Right ventricle myocardium superior (tissue), 1 donor: ENCODE results near the gene TMED10. TPM values are rescaled to one million over a fixed set of nuclear protein-coding genes. Genes with fewer than 3 reads are reported as not detected.
A peak's percentile ranks its signal among the peaks of the same experiment; 100 is the strongest.

Experiments
- ATAC-seq: fragments of 200-7000 bp; cut with Tn5 transposase; one replicate; pipeline ENCODE4 v1.9.1; 2020; ENCODE audit warnings: mild to moderate bottlenecking; ENCODE audit not compliant: poor library complexity
- DNase-seq: peaks from one replicate; pipeline ENCODE4 v3.0.0-alpha.2; 2020
- intact Hi-C: fragments of 100-400 bp; cut with DNase I; formaldehyde crosslinking; loops from one replicate; pipeline ENCODE4 v1.11.2; 2022
- total RNA-seq: library from RNA; stranded (reverse); fragmentation: NEBNext Ultra II Directional; extraction: Animal tissue kit (Norgen Biotek cat#: 25700); gene quantifications from one replicate; pipeline ENCODE4 v1.2.1, GENCODE V29; 2021
- donor health status: DM: no; HTN: yes; CAD: no; lungs with severe emphysema.

The TMED10 gene
- total RNA-seq, 1 donor from 2014 or later = 235 TPM

DNA sequence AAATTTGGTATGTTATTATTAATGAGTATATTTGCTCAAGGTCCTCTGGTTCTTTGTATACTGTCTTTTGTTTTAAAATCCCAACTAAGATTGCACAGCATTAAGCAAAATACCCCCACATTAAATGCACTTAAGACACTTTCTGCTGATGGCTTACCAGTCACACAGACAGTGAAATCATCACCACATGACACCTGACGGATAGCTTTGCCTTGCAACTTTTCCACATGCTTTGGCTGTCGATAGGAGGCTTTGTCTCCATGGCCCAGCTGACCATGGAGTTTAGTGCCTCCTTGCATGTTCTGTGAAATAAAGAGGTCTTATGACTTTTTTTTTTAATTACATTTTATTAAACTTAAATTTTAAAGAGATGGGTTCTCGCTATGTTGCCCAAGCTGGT is 69.2 kb downstream of the TMED10 start:
- ATAC-seq = no peak
- DNase-seq = no peak
- intact Hi-C loops = no loop called here

DNA sequence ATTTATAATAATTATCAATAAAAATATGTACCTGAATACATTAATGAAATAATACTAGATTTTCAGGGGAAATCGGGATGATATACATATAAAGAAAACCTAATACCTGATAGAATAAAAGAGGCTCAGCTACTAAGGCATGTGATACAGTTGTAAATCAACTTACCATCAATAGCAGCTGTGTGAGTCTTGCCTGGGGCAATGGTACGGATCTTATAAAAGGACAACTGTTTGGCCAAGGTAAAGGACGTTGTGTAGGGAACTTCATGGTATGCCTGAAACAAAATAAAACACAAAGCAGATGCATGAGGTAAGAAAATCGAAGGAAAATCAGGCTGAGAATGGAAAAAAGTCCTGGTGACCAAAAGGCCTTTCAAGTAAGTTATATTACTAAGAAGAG is 74.9 kb downstream of the TMED10 start:
- ATAC-seq (no peak), DNase-seq (no peak)
- intact Hi-C loops = no loop called here

DNA sequence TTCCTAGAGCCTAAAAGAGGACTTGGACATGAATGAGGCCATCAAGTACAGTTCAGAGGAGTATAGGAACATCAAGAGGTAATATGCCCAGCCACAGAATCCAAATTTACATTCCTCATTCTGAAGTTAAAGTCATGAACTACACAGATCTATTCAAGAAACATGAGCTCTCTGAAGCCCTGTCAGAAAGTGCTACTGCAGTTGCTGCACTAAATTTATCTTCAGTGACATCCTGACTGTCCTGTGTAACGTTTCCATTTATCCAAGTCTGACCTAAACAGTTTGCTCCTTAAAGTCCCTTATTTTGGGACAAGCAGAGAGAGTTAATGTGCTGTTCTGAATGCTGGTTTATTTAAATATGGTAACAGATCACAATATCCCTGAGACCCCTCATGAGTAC is 77.7 kb downstream of the TMED10 start:
- DNase-seq (no peak), ATAC-seq (no peak)
- intact Hi-C loops = no loop called here

DNA sequence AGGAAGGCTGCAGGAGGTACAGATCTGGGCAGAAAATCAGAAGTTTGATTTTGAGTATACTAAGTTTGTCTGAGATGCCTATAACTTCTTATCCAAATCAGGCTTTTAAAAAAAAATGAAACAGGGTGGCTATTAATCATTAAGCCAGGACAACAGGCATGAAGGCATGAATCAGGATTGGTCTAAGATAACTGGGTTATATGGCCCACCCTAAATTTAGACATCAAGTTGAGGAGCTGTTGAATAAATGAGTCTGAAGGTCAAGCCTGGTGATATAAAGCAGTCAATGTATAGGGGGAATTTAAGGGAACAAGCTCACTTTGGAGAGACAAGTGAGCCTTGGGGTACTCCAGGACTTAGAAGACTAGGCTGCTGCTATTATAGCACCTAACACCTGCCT is 78.2 kb downstream of the TMED10 start:
- intact Hi-C loops = no loop called here
- DNase-seq = no peak
- no peak for ATAC-seq

DNA sequence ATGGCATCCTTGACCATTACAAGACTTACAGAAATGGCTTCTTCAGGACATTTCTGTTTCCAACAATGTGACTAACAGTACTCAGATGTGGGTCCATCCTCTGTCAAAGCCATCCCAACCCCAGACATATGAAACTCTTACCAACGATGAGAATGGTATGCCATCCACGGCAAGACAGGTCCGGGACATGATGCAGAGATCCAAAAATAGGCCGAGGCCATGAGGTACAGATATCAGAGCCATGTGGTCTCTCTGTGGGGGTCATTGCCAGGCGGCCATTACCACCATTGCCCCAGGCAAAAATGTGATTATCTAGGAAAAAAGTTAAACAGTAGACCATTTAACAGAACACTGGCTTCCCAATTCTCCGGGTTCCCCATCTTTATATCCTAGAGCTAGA is 79.5 kb downstream of the TMED10 start:
- DNase-seq (no peak), ATAC-seq (peak; percentile 41)
- intact Hi-C loops = no loop called here

DNA sequence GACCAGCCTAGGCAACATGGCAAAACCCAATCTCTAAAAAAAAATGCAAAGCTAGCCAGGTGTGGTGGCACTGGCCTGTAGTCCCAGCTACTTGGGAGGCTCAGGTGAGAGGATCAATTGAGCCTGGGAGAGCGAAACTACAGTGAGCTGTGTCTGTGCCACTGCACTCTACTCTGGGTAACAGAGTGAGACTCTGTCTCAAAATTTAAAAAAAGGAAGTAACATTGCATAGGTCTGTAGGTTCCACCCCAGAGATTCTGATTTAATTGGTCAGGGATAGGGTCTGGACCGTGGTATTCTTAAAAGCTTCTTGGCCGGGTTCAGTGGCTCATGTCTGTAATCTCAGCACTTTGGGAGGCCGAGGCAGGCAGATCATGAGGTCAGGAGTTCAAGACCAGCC is 80.7 kb downstream of the TMED10 start:
- intact Hi-C loops = no loop called here
- no peak for DNase-seq
- ATAC-seq = no peak

DNA sequence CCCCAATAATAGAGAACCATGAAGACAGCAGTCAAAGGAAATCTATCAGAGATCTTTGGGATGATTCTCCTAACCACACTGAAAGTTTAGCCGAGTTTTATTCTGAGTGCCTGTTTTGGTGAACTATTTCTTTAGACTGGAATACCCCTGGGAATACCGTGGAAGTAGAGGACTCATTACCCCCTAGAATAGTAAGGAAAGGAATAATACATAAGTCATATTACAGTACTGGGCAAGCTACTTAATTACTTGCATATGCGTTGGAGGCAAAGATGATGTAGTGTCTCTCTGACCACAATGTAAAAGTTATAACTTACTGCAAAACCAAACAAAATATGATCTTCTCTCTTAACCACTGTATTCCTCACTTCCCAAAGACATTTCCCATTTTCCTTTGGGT is 81.5 kb downstream of the TMED10 start:
- intact Hi-C loops = loop anchor here (5.0 kb wide), 1 partner anchor 233 kb away; no protein-coding TSS in a partner anchor
- DNase-seq (no peak), ATAC-seq (no peak)

DNA sequence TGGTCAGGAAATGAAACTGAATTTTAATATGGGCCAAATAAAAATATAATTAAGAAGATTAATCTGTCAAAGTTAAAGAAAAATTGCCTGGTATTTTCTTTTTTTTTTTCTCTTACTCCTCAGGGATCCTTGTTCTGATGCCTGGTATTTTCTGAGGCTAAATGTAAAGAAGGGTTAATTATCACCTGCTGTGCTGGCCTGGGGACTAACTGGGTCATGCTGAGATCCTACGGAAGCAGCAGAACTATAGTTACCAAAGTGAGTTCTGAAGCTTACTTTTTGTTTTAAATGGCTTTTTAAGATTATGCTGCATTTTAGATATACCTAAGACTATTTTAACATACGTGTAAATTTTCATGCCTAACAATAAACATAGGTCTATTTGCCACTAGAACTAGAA is 83.7 kb downstream of the TMED10 start:
- DNase-seq (no peak), ATAC-seq (no peak)
- intact Hi-C loops = loop anchor here (5.0 kb wide), 1 partner anchor 230 kb away; no protein-coding TSS in a partner anchor

DNA sequence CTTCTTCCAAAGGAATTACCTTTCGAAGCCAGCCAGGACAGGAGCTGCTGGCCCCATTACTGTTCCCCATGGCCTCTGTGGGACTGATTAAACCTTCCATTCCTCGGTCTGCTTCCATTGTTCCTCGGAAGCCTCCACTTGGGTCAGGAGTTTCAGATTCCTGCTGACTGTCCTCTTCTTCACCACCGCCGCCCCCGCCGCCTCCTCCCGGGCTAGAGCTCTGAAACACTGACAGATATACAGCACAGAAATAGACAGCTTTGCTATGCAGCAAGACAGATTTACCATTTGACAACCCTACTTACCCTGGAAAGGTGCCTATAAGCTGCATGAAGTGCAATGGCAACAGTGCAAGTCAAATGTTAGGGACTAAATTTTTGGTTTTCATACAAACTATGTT is 85.2 kb downstream of the TMED10 start:
- ATAC-seq (no peak), DNase-seq (no peak)
- intact Hi-C loops = loop anchor here (2.0 to 5.0 kb wide), 2 partner anchors 178 to 229 kb away; no protein-coding TSS in a partner anchor

DNA sequence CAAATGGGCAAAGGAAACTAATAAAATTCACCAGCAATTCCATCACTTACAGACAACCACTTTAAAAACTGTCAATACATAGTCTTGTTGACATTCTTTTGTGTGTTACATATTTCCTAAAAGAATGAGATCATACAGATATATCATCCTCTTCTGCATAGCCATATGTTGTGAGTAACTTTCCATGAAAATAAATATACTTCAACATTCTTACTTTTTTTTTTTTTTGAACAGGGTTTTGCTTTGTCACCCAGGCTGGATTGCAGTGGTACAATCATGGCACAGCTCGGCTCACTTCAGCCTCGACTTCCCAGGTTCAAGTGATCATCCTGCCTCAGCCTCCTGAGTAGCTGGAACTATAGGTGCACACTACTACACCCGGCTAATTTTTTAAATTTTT is 86.1 kb downstream of the TMED10 start:
- intact Hi-C loops = loop anchor here (2.0 to 5.0 kb wide), 2 partner anchors 178 to 228 kb away; no protein-coding TSS in a partner anchor
- DNase-seq (no peak), ATAC-seq (no peak)

DNA sequence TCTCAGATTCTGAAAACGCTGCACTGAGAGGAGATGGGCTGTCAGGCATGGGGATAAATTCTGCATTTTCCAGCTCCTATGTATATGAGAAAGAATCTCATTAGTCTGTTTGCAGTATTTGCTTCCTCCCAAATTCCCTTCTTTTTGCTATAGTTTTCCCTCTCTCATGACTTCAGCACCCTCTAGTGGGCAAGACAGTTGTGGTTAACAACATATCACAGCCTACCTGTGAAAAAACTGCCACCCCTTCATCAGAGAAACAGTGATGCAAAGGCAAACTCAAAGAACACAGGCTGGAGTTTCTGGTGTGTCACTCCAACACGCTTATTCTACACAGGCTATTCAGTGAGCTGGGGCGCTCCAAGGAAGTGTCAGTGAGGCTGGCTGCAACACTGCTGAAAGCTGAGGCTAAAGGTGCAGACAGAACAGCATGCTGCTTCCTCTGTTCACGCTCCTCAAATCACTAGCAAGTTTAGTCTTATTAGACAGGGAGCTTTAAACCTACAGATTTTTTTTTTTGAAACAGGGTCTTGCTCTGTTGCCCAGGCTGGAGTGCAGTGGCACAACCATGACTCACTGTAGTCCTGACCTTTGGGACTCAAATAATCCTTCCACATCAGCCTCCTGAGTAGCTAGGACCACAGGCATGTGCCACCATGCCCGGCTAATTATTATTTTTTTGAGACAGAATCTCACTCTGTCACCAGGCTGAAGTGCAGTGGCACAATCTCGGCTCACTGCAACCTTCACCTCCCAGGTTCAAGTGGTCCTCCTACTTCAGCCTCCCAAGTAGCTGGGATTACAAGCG is 87.6 kb downstream of the TMED10 start:
- intact Hi-C loops = loop anchor here (10.0 kb wide), 1 partner anchor 144 kb away; no protein-coding TSS in a partner anchor
- peak; percentile 72 for ATAC-seq
- no peak for DNase-seq

DNA sequence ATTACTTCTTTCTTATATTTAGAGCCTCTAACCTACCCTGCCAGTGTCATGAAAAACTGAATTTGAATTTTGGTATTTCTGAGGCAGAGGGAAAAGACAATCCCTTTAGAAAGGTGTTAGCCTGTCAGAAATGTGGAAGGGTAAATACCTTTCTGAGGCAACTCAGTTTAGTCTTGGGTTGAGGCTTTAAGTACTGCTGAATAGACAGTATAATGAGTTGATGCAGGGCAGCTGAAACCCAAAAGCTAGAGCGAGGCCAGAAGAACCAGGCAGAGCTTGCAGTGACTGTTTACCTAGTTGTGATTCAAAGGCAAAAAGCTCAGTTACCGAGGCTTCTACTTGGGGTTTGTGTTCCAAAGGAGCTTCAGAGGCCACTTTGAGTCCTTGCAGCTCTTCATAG is 88.3 kb downstream of the TMED10 start:
- no peak for ATAC-seq
- intact Hi-C loops = loop anchor here (10.0 kb wide), 1 partner anchor 143 kb away; no protein-coding TSS in a partner anchor
- no peak for DNase-seq

DNA sequence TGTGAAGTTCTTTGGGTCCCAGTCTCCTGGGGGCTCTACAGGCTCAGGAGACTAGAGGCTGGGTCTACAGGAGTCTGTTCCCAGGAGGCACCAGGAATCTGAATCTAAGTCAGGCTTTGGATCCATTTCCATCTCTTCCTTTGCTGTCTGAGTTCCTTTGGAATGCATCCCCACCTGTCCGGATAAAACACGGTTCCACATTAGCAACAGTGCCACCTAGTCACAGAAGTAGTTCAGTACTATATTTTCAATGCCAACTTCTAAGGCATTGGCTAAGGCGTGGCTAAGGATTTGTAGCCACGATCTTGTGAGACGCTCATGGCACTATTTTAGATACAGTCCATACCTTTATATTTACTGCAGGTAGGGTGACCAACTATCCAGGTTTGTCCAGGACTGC is 91.9 kb downstream of the TMED10 start:
- DNase-seq (no peak), ATAC-seq (peak; percentile 24)
- intact Hi-C loops = loop anchor here (10.0 kb wide), 1 partner anchor 140 kb away; no protein-coding TSS in a partner anchor

DNA sequence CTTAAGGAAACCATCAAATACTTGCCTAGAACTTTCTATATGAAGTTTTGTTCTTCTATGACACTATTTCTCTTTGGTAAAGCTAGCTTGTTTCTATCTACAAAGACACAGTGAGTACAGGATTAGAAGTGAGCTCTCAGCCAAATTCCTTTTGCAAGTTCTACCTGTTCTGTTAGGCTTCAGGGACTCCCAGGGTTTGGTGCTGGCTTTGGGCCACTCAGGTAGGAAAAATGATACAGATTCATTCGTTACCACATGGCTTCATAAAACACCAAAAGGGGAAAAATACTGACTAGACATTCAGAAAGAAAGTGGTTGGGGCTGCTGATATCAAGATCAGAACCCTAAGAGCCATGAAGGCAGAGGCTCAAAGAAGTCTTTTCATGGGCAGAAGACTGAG is 93.1 kb downstream of the TMED10 start:
- DNase-seq (no peak), ATAC-seq (no peak)
- intact Hi-C loops = loop anchor here (10.0 kb wide), 1 partner anchor 138 kb away; no protein-coding TSS in a partner anchor

DNA sequence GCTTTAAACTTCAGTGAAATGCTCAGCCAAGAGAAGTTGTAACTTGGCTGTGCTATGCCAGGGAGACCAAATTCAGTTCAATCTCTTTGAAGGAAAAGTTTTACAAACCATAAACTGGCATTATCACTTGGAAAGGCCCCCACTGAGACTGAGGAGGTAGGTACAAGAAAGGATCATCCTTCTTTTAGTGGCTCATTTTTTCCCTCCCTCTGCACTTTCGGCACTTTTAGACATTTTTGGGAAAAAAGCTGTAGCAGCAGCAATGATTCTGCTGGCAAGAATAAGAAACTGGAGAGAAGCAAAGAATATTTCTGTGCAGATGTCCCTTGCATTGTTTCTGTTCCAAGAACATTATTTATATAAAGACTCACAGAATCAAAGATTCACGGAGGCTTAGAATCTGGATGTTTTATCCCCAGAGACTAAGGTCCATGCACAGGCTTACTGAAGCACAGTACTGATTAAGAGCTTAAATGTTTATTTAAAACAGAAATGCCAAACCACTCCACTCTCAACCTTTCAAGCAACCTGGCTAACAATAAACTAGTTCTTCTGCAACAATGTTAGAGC is 94.7 kb downstream of the TMED10 start:
- intact Hi-C loops = loop anchor here (10.0 kb wide), 1 partner anchor 137 kb away; no protein-coding TSS in a partner anchor
- DNase-seq (no peak), ATAC-seq (no peak)

Other genes with a start within 250 kb of the TMED10 start
- gene PGF, start 221.0 kb downstream of the TMED10 start, total RNA-seq = 5.1 TPM
- gene EIF2B2, start 173.7 kb downstream of the TMED10 start, total RNA-seq = 29.5 TPM
- 21.8 TPM for gene MLH3, start 125.1 kb downstream of the TMED10 start, total RNA-seq
- 11.9 TPM for gene ACYP1, start 112.6 kb downstream of the TMED10 start, total RNA-seq
- 11.3 TPM for gene ZC2HC1C, start 107.0 kb downstream of the TMED10 start, total RNA-seq
- gene NEK9, start 49.6 kb downstream of the TMED10 start, total RNA-seq = 109 TPM
- 11.9 TPM for gene FOS, start 102.2 kb upstream of the TMED10 start, total RNA-seq